Measurements from ENCODE around the gene SLC15A4. TPM values are rescaled to one million over a fixed set of nuclear protein-coding genes. Genes with fewer than 3 reads are reported as not detected.

Gene SLC15A4
- total RNA-seq, 1 experiment from 2014 or later = 21.6 TPM

DNA sequence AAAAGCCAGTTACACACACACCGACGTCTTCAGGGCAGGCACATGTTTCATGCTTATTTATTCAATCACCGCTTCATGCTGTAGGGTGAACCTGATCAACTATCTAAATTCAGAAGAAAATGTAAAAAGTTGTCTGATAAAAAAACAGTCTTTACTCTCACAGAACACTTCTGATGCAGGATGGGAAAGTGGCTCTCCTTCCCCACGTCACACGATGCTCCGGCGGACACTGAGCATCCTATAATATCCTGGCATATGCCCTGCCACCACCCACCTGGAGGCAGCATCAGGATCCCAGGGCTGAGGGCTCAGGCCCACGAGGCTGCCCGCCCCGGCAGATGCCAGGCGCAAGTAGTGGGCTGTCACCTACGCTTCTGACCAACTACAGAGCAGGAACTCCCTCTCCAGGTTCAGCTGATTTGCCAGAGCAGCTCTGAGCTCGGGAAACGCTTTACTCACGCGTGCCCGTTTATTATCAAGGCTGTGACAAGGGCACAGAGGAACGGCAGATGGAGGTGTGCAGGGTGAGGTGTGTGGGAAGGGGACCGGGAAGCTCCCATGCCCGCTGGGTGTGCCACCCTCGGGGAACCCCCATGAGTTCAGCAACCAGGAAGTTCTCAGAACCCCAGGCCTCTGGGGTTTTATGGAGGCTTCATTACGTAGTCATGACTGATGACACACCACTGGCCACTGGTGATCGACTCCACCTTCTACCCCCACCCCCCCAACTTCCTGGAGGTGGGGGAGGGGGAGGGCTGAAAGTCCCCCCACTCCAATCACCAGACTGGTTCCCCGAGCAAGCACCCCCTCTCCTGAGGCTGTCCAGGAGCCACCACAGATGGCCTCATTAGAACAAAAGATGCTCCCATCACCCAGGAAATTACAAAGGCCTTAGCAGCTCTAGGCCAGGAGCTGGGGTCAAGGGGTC lies 32.1 kb downstream of the SLC15A4 start:
- peaks cover 3% of the 10 kb centered on the region in 2 experiments; a peak in 2 of 4 replicates for H3K4me1 Mint-ChIP-seq
- Histone ChIP-seq H3K4ac (ENCODE audit: low read depth, low read length) (no peak overlapping the region), H2BK5ac (ENCODE audit: insufficient read length, low read length) (no peak overlapping the region), H2AK5ac (ENCODE audit: insufficient read length, low read length) (no peak overlapping the region), H3K4me2 (ENCODE audit: insufficient read depth, insufficient read length, low read length) (no peak overlapping the region), H3K23ac (ENCODE audit: insufficient read length, low read depth, low read length) (no peak overlapping the region), H3K79me2 (ENCODE audit: insufficient read depth, low read length) (no peaks in the 10 kb centered on the region), H4K20me1 (ENCODE audit: control insufficient read depth, insufficient read depth, insufficient read length) (no peaks in the 10 kb centered on the region), H3K56ac (ENCODE audit: insufficient read length, low read depth, low read length) (no peak overlapping the region), H3K18ac (ENCODE audit: insufficient read length, low read depth, low read length) (no peak overlapping the region), H4K5ac (ENCODE audit: insufficient read length, low read depth, low read length) (no peak overlapping the region), H2BK120ac (ENCODE audit: low read depth, low read length, poor library complexity, severe bottlenecking) (no peak overlapping the region), H3K14ac (ENCODE audit: insufficient read depth, low read length) (no peak overlapping the region; the same call in 1 of the 2 replicates), H4K91ac (ENCODE audit: insufficient read length, low read depth, low read length) (no peak overlapping the region), H3K9ac (ENCODE audit: extremely low read depth, insufficient read length, low read length) (no peak overlapping the region), H2BK15ac (ENCODE audit: low read depth, low read length) (no peak overlapping the region), H3K79me1 (ENCODE audit: insufficient read depth, low read depth, low read length, poor library complexity, severe bottlenecking) (no peaks in the 10 kb centered on the region), H3K27ac (ENCODE audit: insufficient read length, low read depth, low read length) (no peak overlapping the region), H3K9me3 (ENCODE audit: control insufficient read depth, low read depth, low read length) (no peaks in the 10 kb centered on the region), H3T11ph (ENCODE audit: low read length) (no peak overlapping the region), H2BK20ac (ENCODE audit: low read depth, low read length, poor library complexity, severe bottlenecking) (no peak overlapping the region), H4K8ac (replicated peaks; ENCODE audit: insufficient read length, low read depth, low read length) (no peak overlapping the region), H3K4me1 (ENCODE audit: insufficient read depth, low read length) (no peaks in the 10 kb centered on the region), H3K23me2 (ENCODE audit: insufficient read length, low read depth, low read length, poor library complexity, severe bottlenecking) (no peaks in the 10 kb centered on the region), H3K27me3 (ENCODE audit: insufficient read depth, low read length) (no peaks in the 10 kb centered on the region), H2BK12ac (ENCODE audit: insufficient read length, low read depth, low read length) (no peak overlapping the region), H2AFZ (ENCODE audit: low read length) (no peak overlapping the region)
- no peaks in the 10 kb centered on the region; the same call in 1 of the 2 replicates for H3K27me3 Mint-ChIP-seq (ENCODE audit: low read depth)
- TF ChIP-seq, protein P1, sequence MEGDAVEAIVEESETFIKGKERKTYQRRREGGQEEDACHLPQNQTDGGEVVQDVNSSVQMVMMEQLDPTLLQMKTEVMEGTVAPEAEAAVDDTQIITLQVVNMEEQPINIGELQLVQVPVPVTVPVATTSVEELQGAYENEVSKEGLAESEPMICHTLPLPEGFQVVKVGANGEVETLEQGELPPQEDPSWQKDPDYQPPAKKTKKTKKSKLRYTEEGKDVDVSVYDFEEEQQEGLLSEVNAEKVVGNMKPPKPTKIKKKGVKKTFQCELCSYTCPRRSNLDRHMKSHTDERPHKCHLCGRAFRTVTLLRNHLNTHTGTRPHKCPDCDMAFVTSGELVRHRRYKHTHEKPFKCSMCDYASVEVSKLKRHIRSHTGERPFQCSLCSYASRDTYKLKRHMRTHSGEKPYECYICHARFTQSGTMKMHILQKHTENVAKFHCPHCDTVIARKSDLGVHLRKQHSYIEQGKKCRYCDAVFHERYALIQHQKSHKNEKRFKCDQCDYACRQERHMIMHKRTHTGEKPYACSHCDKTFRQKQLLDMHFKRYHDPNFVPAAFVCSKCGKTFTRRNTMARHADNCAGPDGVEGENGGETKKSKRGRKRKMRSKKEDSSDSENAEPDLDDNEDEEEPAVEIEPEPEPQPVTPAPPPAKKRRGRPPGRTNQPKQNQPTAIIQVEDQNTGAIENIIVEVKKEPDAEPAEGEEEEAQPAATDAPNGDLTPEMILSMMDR (conservative IDR thresholded peaks at IDR 0.05) = no peak
- no CpG with 5 or more reads among the region's 24 CpGs for WGBS (ENCODE audit: extremely low coverage, insufficient read length, low lambda C conversion rate)
- DNase-seq = no peak
- peaks cover 31 to 59% (median 57%) of the 10 kb centered on the region in 3 experiments; a peak in 6 of 7 replicates for H3K36me3 Mint-ChIP-seq (ENCODE audit: insufficient read depth in 1 of 3, low read depth in 3 of 3)
- H3K9me3 Mint-ChIP-seq = no peaks in the 10 kb centered on the region
- H3K27ac Mint-ChIP-seq = peak overlapping the region in 1 of 3 experiments; percentile 73; a peak in 1 of 7 replicates
- H3K4me3 Mint-ChIP-seq = no peak overlapping the region
